Hematopoietic multipotent progenitor cell treated with erythropoietin and hydrocortisone succinate and interleukin-3 and kit ligand, for 15 days (in vitro differentiated cells): ENCODE data around the gene GNAT1.

Experiments
- DNase-seq: peaks from one replicate; pipeline ENCODE4 v3.0.0-alpha.2; 2015; ENCODE audit warnings: low spot score

The GNAT1 gene

DNA sequence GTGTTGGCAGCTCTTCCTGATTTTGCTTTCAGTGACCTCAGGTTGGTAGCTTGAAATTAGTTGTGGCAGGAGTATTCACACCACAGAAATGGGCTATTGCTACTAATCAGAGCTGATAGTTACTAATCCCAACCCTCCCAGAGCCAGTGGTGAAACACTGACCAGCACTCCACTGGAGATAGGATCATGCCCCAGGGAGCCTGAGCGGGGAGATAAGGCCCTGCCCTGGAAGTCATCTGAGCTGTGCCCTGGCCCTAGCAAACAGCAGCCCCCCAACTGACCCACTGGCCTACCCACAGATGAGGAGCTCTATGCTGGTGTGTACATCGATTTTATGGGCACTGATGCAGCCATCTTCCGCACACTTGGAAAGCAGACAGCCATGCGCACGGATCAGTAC is 9.4 kb upstream of the GNAT1 start:
- no peak for DNase-seq

- no peak for DNase-seq
Observed at GRCh38 chr3:50182533-50183099, 8.8 kb upstream of the GNAT1 start.

GRCh38 chr3:50183755-50184154 is 7.7 kb upstream of the GNAT1 start:
- no peak for DNase-seq

- DNase-seq, result no peak
Observed at GRCh38 chr3:50184242-50184978, 7.0 kb upstream of the GNAT1 start.

- no peak for DNase-seq
Observed at GRCh38 chr3:50185230-50185629, 6.2 kb upstream of the GNAT1 start.

DNA sequence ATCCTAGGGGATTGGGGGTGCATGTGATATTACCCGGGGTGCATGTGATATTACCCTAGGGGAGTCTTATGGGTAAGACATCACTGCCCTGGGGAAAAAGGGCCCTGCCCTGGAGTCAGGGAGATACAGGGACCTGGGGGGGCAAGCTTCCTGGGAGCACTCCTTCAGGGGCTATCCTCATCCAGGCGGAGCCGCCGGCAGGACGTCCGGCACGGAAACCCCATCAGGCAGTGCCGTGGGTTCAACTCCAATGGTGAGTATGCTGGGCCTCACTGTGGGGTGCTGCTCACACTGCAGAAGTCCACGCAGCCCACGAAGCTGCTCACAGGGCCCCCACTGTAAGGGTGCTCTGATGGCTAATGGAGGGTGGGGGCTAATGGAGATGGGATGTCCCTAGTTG is 5.3 kb upstream of the GNAT1 start:
- DNase-seq, result no peak

DNA sequence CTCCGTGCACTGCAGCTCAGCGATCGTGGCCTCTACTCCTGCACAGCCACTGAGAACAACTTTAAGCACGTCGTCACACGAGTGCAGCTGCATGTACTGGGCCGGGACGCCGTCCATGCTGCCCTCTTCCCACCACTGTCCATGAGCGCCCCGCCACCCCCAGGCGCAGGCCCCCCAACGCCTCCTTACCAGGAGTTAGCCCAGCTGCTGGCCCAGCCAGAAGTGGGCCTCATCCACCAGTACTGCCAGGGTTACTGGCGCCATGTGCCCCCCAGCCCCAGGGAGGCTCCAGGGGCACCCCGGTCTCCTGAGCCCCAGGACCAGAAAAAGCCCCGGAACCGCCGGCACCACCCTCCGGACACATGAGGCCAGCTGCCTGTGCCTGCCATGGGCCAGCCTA is 3.7 kb upstream of the GNAT1 start:
- DNase-seq, result no peak

GRCh38 chr3:50189274-50189673 is 2.1 kb upstream of the GNAT1 start:
- peak; percentile 23 for DNase-seq

DNA sequence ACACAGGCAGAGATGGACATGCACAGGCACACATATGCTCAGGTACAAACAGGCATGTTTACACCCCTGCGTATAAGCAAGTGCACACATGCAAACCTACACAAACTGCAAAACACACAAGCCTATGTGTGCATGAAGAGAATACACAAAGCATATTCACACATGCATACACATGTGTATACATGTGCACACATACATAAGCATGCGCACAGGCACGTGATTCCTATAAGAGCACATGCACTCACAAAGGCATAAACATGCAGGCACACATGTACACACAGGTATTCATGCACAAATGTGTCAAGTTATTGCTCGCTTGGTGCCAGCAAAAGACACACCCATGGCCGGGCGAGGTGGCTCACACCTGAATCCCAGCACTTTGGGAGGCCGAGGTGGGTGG is 1.4 kb upstream of the GNAT1 start:
- DNase-seq, result no peak

- DNase-seq, result no peak
Observed at GRCh38 chr3:50192124-50192523, 714 bp downstream of the GNAT1 start.

GRCh38 chr3:50192689-50193141 is 1.3 kb downstream of the GNAT1 start:
- DNase-seq, result peak; percentile 60

DNA sequence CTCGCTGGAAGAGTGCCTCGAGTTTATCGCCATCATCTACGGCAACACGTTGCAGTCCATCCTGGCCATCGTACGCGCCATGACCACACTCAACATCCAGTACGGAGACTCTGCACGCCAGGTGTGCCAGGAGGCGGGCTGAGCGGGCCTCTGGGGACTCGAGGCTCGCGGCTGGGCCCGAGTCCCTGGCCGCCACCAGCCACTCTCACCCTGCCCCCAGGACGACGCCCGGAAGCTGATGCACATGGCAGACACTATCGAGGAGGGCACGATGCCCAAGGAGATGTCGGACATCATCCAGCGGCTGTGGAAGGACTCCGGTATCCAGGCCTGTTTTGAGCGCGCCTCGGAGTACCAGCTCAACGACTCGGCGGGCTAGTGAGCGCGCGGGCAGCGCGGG is 1.9 kb downstream of the GNAT1 start:
- DNase-seq, result no peak

GRCh38 chr3:50193746-50194127 is 2.3 kb downstream of the GNAT1 start:
- no peak for DNase-seq

GRCh38 chr3:50194128-50194902 is 2.9 kb downstream of the GNAT1 start:
- DNase-seq, result peak; percentile 43

- DNase-seq, result peak; percentile 27
Observed at GRCh38 chr3:50194903-50195500, 3.6 kb downstream of the GNAT1 start.

GRCh38 chr3:50195501-50196252 is 4.3 kb downstream of the GNAT1 start:
- DNase-seq, result no peak

DNA sequence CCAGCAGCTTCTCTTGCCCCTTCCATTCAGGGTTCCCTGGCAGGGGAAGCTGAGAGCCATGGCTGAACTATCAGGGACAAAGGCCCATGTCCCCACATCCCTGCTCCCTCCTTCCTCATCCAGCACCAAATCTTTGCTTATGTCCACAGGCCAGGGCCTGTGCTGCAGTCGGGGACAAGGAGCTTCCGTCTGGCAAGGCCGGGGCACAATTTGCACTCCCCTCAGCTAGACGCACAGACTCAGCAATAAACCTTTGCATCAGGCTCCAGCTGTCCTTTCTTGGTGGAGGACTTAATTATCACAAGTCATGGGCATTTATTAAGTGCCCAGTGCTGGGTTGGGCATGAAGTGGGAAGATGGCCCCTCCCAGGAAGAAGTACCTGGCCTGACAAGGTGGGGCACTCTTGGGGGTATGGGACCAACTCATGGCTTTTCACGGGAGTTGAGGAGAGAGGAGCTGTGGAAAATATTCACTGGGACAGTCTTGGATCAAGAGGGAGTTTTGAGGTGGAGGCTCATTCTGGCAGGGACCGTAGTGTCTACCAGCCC is 4.9 kb downstream of the GNAT1 start:
- no peak for DNase-seq

GRCh38 chr3:50201573-50202315 is 10.3 kb downstream of the GNAT1 start:
- no peak for DNase-seq

DNA sequence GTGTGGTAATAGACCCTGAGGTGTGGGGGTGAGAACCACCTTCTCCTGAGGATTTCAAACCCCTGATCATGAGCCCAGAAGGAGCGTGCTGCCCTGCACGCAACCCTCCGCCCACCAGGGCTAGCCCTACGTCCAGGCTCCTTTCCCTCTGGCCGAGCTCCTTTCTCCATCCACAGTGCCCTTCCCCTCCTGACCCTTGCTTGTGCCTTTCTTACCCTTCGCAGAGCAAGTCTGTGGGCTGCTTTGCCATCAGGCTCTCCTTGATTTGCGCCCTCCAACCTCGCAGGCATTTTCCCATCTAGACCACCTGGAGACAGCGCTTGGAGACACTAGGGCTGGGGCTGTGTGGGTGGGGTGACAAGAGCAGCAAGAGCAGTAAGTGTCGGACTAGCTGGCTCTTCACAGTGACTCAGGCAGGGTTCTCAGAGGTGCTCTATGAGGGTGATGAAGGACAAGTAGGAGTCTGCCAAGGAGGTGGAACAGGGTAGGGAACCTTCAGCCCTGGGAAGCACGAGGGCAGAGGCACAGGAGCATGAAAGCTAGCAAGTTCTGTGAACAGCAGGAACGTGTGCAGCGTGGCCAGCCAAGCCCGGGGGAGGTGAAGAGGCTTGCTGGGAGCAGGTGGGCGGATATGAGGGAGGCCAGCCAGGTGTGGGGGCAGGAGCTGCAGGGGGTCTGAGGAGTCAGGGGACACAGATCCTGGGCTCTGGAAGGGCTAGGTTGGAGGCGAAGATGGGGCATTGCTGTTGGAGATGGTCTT is 11.1 kb downstream of the GNAT1 start:
- no peak for DNase-seq

- DNase-seq, result no peak
Observed at GRCh38 chr3:50203113-50203808, 11.9 kb downstream of the GNAT1 start.
